Measurements from ENCODE around the gene ANKRD10. TPM values are rescaled to one million over a fixed set of nuclear protein-coding genes. Genes with fewer than 3 reads are reported as not detected.

Gene ANKRD10
- total RNA-seq, 1 donor from 2014 or later, result 157 TPM

- TF ChIP-seq EZH2 (IDR thresholded peaks at IDR 0.05; ENCODE audit: insufficient read depth, low read length) (no peak), CTCF (IDR thresholded peaks at IDR 0.05; ENCODE audit: insufficient read depth, low read depth, low read length) (no peak)
- Mint-ChIP-seq H3K9me3 (ENCODE audit: unreplicated experiment) (no peaks in the 10 kb centered on the region), H3K4me1 (ENCODE audit: low read depth, unreplicated experiment) (peaks cover under 1% of the 10 kb centered on the region), H3K27me3 (ENCODE audit: low read depth, unreplicated experiment) (no peaks in the 10 kb centered on the region), H3K36me3 (ENCODE audit: low read depth, unreplicated experiment) (peaks cover 2% of the 10 kb centered on the region), H3K27ac (ENCODE audit: unreplicated experiment) (no peak overlapping the region), H3K4me3 (ENCODE audit: unreplicated experiment) (no peak overlapping the region)
- Histone ChIP-seq H3K4me1 (ENCODE audit: insufficient read depth, low read length) (peaks cover 5% of the 10 kb centered on the region), H3K4me2 (ENCODE audit: low read length) (no peak overlapping the region), H3K36me3 (ENCODE audit: insufficient read depth, low read length) (no peaks in the 10 kb centered on the region), H3K4me3 (ENCODE audit: insufficient read depth, low read depth, low read length) (no peak overlapping the region), H3K9me3 (ENCODE audit: insufficient read depth, low read depth, low read length) (peaks cover 4% of the 10 kb centered on the region), H4K20me1 (ENCODE audit: insufficient read depth, low read length) (no peaks in the 10 kb centered on the region), H2AFZ (ENCODE audit: low read depth, low read length) (no peak overlapping the region), H3K9ac (ENCODE audit: low read length) (no peak overlapping the region), H3K27me3 (ENCODE audit: insufficient read depth, low read length) (no peaks in the 10 kb centered on the region), H3K79me2 (ENCODE audit: insufficient read depth, low read length) (no peaks in the 10 kb centered on the region), H3K27ac (ENCODE audit: low read depth, low read length) (no peak overlapping the region)
- FAIRE-seq (no peak), DNase-seq (ENCODE audit: low read depth) (no peak)
Observed at GRCh38 chr13:110876609-110877008, 38.3 kb downstream of the ANKRD10 start.

- Histone ChIP-seq H3K4me2 (ENCODE audit: low read length) (peak overlapping the region; percentile 86), H3K9ac (ENCODE audit: low read length) (peak overlapping the region; percentile 66), H4K20me1 (ENCODE audit: insufficient read depth, low read length) (no peaks in the 10 kb centered on the region), H2AFZ (ENCODE audit: low read depth, low read length) (no peak overlapping the region), H3K4me1 (ENCODE audit: insufficient read depth, low read length) (peaks cover 14% of the 10 kb centered on the region), H3K9me3 (ENCODE audit: insufficient read depth, low read depth, low read length) (peaks cover 4% of the 10 kb centered on the region), H3K36me3 (ENCODE audit: insufficient read depth, low read length) (no peaks in the 10 kb centered on the region), H3K27ac (ENCODE audit: low read depth, low read length) (no peak overlapping the region), H3K79me2 (ENCODE audit: insufficient read depth, low read length) (no peaks in the 10 kb centered on the region), H3K4me3 (ENCODE audit: insufficient read depth, low read depth, low read length) (peak overlapping the region; percentile 38), H3K27me3 (ENCODE audit: insufficient read depth, low read length) (no peaks in the 10 kb centered on the region)
- H3K27ac Mint-ChIP-seq (ENCODE audit: unreplicated experiment), result peak overlapping the region; percentile 38
- FAIRE-seq (no peak), DNase-seq (ENCODE audit: low read depth) (no peak)
- no peaks in the 10 kb centered on the region for H3K27me3 Mint-ChIP-seq (ENCODE audit: low read depth, unreplicated experiment)
- TF ChIP-seq CTCF (IDR thresholded peaks at IDR 0.05; ENCODE audit: insufficient read depth, low read depth, low read length), result no peak
- TF ChIP-seq EZH2 (IDR thresholded peaks at IDR 0.05; ENCODE audit: insufficient read depth, low read length), result no peak
- H3K9me3 Mint-ChIP-seq (ENCODE audit: unreplicated experiment), result no peaks in the 10 kb centered on the region
- peak overlapping the region; percentile 71 for H3K4me3 Mint-ChIP-seq (ENCODE audit: unreplicated experiment)
- peaks cover 10% of the 10 kb centered on the region for H3K4me1 Mint-ChIP-seq (ENCODE audit: low read depth, unreplicated experiment)
- H3K36me3 Mint-ChIP-seq (ENCODE audit: low read depth, unreplicated experiment), result peaks cover 2% of the 10 kb centered on the region
Observed at GRCh38 chr13:110875241-110875640, 39.6 kb downstream of the ANKRD10 start.

- TF ChIP-seq EZH2 (IDR thresholded peaks at IDR 0.05; ENCODE audit: insufficient read depth, low read length), result no peak
- H3K27ac ChIP-seq (ENCODE audit: low read depth, low read length), result no peak overlapping the region
- peaks cover 4% of the 10 kb centered on the region for H3K9me3 ChIP-seq (ENCODE audit: insufficient read depth, low read depth, low read length)
- peaks cover 19% of the 10 kb centered on the region for H3K4me1 ChIP-seq (ENCODE audit: insufficient read depth, low read length)
- H3K4me1 Mint-ChIP-seq (ENCODE audit: low read depth, unreplicated experiment), result peaks cover 15% of the 10 kb centered on the region
- H3K4me2 ChIP-seq (ENCODE audit: low read length), result peak overlapping the region; percentile 86
- peak overlapping the region; percentile 38 for H3K4me3 ChIP-seq (ENCODE audit: insufficient read depth, low read depth, low read length)
- DNase-seq (ENCODE audit: low read depth) (peak; percentile 37), FAIRE-seq (no peak)
- no peaks in the 10 kb centered on the region for H4K20me1 ChIP-seq (ENCODE audit: insufficient read depth, low read length)
- peak overlapping the region; percentile 71 for H3K4me3 Mint-ChIP-seq (ENCODE audit: unreplicated experiment)
- H3K36me3 Mint-ChIP-seq (ENCODE audit: low read depth, unreplicated experiment), result peaks cover 2% of the 10 kb centered on the region
- no peaks in the 10 kb centered on the region for H3K9me3 Mint-ChIP-seq (ENCODE audit: unreplicated experiment)
- H3K27me3 ChIP-seq (ENCODE audit: insufficient read depth, low read length), result no peaks in the 10 kb centered on the region
- no peaks in the 10 kb centered on the region for H3K79me2 ChIP-seq (ENCODE audit: insufficient read depth, low read length)
- peak overlapping the region; percentile 38 for H3K27ac Mint-ChIP-seq (ENCODE audit: unreplicated experiment)
- peak overlapping the region; percentile 61 for H2AFZ ChIP-seq (ENCODE audit: low read depth, low read length)
- H3K36me3 ChIP-seq (ENCODE audit: insufficient read depth, low read length), result no peaks in the 10 kb centered on the region
- H3K9ac ChIP-seq (ENCODE audit: low read length), result peak overlapping the region; percentile 66
- no peaks in the 10 kb centered on the region for H3K27me3 Mint-ChIP-seq (ENCODE audit: low read depth, unreplicated experiment)
Observed at GRCh38 chr13:110874508-110874960, 40.3 kb downstream of the ANKRD10 start.
